ENCODE measurements around the gene NPHP4.

The NPHP4 gene

GRCh38 chr1:5992026-5992813, at the start of gene NPHP4:
Gene NPHP4 (minus strand): TSS chr1:5992425. CDS start chr1:5986289, 6,136 bp downstream.
- DNase-seq (ENCODE audit: low read depth in 2 of 2), result peak; percentile 98

GRCh38 chr1:6041432-6042062, 49.3 kb upstream of the NPHP4 start:
- no peak for DNase-seq (ENCODE audit: low read depth in 2 of 2)

GRCh38 chr1:6040861-6041415, 48.7 kb upstream of the NPHP4 start:
- no peak for DNase-seq (ENCODE audit: low read depth in 2 of 2)

- no peak for DNase-seq (ENCODE audit: low read depth in 2 of 2)
These were observed 48.2 kb upstream of the NPHP4 start for GRCh38 chr1:6040444-6040843.

DNA sequence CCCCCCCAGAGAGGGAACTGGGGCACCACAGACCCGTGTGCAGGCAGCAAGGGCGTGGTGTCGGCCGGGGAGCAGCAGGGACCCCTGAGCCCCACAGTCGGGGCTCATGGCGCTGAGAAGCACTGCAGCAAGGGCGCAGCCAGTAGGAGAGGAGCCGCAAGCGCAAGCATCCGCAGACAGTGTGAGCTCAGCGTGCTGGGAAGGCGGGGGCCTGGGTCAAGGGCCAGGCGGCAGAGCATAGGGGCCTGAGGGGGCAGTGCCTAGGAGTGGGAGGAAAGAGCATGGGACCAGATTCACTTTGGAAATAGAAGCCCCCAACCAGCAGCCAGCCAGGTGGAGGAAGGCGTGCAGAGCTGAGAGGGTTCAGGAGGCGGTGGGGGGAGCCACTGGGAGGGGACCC, 46.8 kb upstream of the NPHP4 start:
- DNase-seq (ENCODE audit: low read depth in 2 of 2), result no peak

DNA sequence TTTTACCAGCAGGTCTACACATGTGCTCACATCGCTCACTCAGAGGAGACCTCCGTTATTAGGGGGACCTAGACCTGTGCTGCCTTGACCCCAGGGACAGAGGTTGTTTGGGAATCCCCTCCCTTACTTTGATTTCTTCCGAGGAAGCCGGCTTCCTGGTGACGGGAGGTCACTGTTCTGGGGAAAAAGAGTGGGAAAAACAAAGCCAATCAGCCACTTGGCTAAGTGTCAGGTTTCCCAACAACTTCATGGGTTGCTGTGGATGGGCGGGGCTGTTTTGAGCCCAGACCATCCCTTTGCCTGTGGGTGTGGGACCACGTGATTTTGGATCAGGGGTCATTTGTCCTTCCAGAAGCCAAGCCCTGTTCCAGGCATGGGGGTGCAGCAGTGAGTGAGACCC, 46.4 kb upstream of the NPHP4 start:
- no peak for DNase-seq (ENCODE audit: low read depth in 2 of 2)

GRCh38 chr1:6037338-6037762, 45.1 kb upstream of the NPHP4 start:
- DNase-seq (ENCODE audit: low read depth in 2 of 2), result no peak

DNA sequence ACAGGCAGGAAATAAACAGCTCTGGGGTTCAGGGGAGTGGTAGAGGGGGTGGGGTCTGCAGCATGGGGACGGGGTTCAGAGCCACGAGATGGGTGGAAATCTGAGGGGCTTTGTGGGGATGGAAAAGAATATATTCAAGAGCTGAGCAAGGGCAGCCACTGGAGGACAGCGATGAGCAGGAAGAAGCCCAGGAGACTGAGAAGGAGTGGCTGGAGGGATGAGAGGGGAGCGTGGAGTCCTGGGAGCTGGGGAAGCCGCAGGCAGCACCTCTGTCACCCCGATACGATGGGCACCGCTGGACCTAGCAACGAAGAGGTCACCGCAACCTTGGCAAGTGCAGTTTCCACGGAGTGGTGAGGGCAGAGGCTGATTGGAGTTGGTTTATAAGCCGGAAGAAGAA, 43.5 kb upstream of the NPHP4 start:
- no peak for DNase-seq (ENCODE audit: low read depth in 2 of 2)

GRCh38 chr1:6035303-6035702, 43.1 kb upstream of the NPHP4 start:
- DNase-seq (ENCODE audit: low read depth in 2 of 2), result no peak

GRCh38 chr1:6034750-6035096, 42.5 kb upstream of the NPHP4 start:
- no peak for DNase-seq (ENCODE audit: low read depth in 2 of 2)

DNA sequence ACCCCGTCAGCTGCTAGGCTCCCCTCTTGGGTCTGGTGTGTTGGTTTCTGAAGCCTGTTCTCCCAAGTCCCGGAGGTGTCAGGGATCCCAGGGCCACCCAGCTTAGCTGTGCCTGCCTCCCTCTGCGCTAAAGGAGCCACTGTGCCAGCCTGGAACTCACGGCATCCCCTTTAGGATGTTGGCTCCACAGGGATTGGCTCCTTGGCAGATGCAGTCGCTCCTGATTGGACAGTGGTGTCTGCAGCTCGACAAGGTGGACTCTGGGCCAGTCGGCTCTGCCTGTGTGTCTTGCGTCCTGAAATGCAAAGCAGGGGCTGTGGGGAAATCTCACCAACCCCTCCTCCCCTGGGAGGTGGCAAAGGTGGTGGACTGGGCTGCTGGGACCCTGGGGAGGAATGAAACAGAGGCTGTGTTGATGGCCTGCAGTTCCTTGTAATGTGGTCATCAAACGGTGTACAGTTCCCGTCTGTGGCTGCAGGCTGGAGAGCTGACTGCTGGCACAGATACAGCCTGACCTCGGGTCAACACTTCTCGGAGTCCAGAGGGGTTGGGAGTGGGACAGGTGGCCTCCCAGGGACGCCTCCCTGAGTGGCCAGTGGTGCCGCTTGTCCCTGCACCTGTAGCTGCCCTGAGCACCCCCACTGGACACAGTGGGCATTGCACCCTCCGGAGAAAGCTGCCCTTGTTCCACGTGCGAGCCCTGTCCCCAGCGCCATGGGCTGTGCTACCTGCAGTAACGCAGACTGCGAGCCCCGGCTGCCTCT, 41.9 kb upstream of the NPHP4 start:
- DNase-seq (ENCODE audit: low read depth in 2 of 2), result no peak

- DNase-seq (ENCODE audit: low read depth in 2 of 2), result no peak
These were observed 40.9 kb upstream of the NPHP4 start for GRCh38 chr1:6033124-6033523.

DNA sequence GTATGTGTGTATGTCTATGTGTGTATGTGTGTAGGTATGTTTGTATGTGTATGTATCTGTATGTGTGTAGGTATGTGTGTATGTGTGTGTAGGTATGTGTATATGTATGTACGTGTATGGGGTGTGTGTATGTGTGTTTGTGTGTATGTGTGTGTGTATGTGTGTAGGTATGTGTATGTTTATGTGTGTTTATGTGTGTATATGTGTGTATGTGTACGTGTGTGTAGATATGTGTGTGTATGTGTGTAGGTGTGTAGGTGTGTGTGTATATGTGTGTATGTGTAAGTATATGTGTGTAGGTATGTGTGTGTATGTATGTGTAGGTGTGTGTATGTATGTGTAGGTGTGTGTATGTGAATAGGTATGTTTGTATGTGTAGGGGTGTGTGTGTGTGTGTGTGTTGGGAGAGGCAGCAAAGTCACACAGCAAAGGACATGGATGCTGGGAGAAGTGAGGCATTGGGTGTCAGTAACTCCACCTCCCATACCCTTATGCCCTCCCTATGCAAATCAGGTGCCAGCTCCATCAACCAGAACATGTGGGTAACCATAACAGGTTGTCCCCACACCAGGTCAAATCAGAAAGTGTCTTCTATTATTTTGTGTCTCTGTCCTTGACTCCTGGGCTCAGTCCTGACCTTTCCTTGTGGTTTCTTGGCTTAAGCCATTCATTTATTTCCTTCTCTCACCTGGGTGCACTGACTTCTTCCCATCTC, 38.5 kb upstream of the NPHP4 start:
- no peak for DNase-seq (ENCODE audit: low read depth in 2 of 2)

GRCh38 chr1:6030132-6030531, 37.9 kb upstream of the NPHP4 start:
- DNase-seq (ENCODE audit: low read depth in 2 of 2), result no peak

DNA sequence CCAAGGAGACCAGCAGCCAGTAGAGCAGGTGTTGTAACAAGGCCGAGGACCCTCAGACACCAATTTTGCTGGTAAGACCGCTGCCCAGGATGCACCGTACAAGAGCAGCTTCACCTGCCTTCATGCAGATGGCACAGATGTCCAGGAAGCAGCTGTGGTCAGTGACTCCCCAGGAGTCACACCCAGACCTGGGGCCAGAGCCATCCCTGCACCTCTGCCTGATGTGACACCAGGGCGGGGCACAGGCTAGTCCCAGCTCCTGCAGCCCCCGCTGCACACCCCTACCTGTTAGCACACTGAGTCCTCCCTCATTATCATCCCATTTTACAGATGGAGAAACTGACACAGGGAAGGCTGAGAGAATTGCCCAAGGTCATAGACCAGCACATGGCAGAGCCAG, 37.1 kb upstream of the NPHP4 start:
- no peak for DNase-seq (ENCODE audit: low read depth in 2 of 2)

DNA sequence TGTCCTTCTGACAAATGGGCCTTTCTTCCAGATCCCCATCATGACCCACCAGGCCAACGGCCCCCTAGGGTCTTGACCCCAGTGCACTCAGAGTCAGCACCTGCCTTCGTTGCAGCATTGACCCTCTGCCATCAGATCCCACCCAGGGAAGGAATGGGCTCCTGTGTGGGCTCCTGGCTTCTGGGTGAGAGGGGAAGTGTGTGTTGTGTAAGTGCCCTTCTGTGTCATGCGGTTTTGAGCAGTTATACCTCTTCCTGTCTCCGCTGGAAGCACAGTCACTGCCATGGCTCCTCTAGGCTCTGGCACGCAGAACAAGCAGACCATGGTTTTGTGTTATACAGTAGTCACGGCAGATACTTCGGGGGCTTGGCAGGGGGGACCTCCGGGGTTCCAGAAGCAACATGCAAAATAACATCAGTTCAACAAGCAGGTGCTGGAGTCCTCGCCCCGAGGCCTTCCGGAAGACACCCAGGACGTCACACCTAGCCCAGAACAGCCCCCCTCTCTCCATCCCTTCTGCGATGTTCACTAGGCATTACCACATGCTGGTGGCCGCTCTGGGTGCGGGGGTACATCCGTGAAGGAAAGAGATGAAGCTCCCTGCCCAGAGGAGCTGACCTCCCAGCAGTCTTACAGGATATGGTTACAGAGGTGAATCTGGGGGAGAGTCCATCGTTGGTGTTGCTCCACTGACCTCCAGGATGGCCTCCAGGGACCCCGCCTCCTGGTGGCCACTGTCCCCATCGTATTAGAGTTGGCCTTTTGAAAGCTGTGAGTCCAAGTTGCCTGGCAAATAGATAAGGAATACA, 36.0 kb upstream of the NPHP4 start:
- DNase-seq (ENCODE audit: low read depth in 2 of 2), result peak; percentile 17 to 18

- DNase-seq (ENCODE audit: low read depth in 2 of 2), result no peak
These were observed 35.4 kb upstream of the NPHP4 start for GRCh38 chr1:6027591-6027990.

DNA sequence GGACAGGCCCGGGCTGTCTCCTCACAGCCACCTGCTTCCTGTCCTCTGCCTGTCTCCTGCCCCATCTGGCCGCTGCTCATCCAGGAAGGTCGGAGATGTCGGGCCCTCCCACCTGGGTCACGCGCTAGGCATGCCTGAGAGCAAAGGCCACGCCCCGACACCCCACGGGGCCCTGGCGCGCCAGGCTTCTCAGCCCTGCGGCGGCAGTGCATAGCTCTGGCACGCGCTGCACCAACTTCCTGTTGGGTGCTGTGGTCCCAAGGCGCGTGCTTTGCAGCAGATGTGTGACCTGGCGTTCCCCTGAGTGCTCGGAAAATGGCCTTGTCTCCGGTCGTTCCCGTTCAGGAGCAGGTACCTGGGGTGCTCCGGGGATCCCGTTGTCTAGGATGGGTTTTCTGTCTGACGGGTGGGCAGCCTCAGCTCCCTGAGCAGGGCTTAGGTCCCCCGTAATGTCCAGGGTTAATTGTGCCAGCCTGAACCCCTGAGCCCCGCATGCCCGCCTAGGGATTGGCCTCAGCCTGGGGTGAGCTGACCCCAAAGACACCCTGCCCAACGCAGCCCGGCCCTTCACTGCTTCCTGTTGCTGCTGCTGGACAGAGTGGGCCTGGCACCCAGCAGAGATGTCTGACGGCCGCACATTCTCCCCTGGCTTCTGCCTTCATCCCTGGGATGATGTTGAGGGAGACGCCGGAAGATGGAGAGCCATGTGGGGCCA, 34.0 kb upstream of the NPHP4 start:
- peak; percentile 84 for DNase-seq (ENCODE audit: low read depth in 2 of 2)

- no peak for DNase-seq (ENCODE audit: low read depth in 2 of 2)
These were observed 33.3 kb upstream of the NPHP4 start for GRCh38 chr1:6025269-6026094.

Measured in stimulated activated CD8-positive, alpha-beta memory T cell treated with anti-CD3 and anti-CD28 coated beads, Interleukin-2, amount 100 ng/mL, for 1 hour (primary cell).